ENCODE results near the gene OGDH.

DNA sequence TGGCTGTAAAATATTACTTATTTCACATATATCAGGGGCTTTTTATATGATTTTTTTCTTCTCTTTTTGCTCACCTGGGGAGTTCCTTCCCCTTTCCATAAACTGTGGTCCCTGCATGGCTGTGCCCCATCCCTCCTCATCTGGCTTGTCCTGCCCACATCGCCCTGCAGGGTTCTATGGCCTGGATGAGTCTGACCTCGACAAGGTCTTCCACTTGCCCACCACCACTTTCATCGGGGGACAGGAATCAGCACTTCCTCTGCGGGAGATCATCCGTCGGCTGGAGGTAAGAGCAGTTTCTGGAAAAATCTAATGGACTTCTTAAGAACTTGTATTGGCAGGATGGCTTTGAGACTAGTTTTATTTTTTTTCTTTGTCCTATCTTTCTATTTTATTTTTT is 60.1 kb downstream of the OGDH start:
- TF ChIP-seq, protein P1, sequence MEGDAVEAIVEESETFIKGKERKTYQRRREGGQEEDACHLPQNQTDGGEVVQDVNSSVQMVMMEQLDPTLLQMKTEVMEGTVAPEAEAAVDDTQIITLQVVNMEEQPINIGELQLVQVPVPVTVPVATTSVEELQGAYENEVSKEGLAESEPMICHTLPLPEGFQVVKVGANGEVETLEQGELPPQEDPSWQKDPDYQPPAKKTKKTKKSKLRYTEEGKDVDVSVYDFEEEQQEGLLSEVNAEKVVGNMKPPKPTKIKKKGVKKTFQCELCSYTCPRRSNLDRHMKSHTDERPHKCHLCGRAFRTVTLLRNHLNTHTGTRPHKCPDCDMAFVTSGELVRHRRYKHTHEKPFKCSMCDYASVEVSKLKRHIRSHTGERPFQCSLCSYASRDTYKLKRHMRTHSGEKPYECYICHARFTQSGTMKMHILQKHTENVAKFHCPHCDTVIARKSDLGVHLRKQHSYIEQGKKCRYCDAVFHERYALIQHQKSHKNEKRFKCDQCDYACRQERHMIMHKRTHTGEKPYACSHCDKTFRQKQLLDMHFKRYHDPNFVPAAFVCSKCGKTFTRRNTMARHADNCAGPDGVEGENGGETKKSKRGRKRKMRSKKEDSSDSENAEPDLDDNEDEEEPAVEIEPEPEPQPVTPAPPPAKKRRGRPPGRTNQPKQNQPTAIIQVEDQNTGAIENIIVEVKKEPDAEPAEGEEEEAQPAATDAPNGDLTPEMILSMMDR (IDR thresholded peaks at IDR 0.05) = no peak
- no peak for TF ChIP-seq POLR2A (IDR thresholded peaks at IDR 0.05)

Data from Peyer's patch (tissue), 4 donors.